Osteocyte (in vitro differentiated cells): ENCODE data around the gene ARSI. TPM values are rescaled to one million over a fixed set of nuclear protein-coding genes. Genes with fewer than 3 reads are reported as not detected.

ENCODE experiments used
- DNase-seq: peaks from one replicate; pipeline ENCODE4 v3.0.0; 2021; ENCODE audit warnings: mixed read lengths; ENCODE audit not compliant: unreplicated experiment; ENCODE audit errors: extremely low spot score
- H3K27ac Mint-ChIP-seq: one replicate; pipeline ENCODE4 v1.8.0; 2021; ENCODE audit warnings: mild to moderate bottlenecking, mixed read lengths; ENCODE audit not compliant: unreplicated experiment
- H3K27me3 Mint-ChIP-seq: one replicate; pipeline ENCODE4 v1.8.0; 2021; ENCODE audit warnings: mixed read lengths; ENCODE audit not compliant: unreplicated experiment
- H3K36me3 Mint-ChIP-seq: one replicate; pipeline ENCODE4 v1.8.0; 2021; ENCODE audit warnings: mixed read lengths; ENCODE audit not compliant: unreplicated experiment
- H3K4me1 Mint-ChIP-seq: one replicate; pipeline ENCODE4 v1.8.0; 2021; ENCODE audit warnings: mixed read lengths; ENCODE audit not compliant: unreplicated experiment
- H3K4me3 Mint-ChIP-seq: one replicate; pipeline ENCODE4 v1.8.0; 2021; ENCODE audit warnings: mild to moderate bottlenecking, moderate library complexity, mixed read lengths; ENCODE audit not compliant: unreplicated experiment
- H3K9me3 Mint-ChIP-seq: one replicate; pipeline ENCODE4 v1.8.0; 2021; ENCODE audit warnings: mixed read lengths; ENCODE audit not compliant: unreplicated experiment
- total RNA-seq: library from RNA; stranded (reverse); gene quantifications from 2 replicates; pipeline ENCODE4 v1.2.1, GENCODE V29; 2021
- TF ChIP-seq, protein P1 (sequence below): fragments of 200-600 bp; sonication (generic); IDR thresholded peaks from 2 replicates; pipeline ENCODE4 v1.5.0; 2021; ENCODE audit warnings: antibody characterized with exemption, mild to moderate bottlenecking, moderate library complexity

The ARSI gene
- total RNA-seq, 1 donor from 2014 or later: 0.51 TPM

DNA sequence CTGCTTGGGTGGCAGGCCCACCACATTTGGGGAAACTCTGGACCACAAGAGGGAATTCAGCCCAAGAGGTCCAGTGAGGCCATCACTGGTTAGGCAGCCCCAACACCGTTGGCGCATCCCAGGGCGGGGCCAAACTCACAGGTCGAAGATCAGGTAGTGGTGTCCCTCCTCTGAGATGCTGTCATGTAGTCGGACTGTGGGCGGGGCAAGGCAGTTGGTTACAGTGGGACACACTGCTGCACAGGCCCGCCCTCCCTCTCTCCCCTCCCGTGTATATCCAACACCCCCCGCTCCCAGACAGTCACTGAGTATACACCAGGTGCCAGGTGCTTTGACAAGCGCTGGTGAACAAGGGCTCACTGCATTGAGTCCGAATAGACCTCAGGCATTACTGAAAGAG, 45.3 kb downstream of the ARSI start:
- Mint-ChIP-seq H3K4me1 (no peaks in the 10 kb centered on the region), H3K4me3 (no peak overlapping the region), H3K36me3 (no peaks in the 10 kb centered on the region), H3K9me3 (no peaks in the 10 kb centered on the region), H3K27ac (no peak overlapping the region), H3K27me3 (no peaks in the 10 kb centered on the region)
- DNase-seq: no peak
- TF ChIP-seq, protein P1, sequence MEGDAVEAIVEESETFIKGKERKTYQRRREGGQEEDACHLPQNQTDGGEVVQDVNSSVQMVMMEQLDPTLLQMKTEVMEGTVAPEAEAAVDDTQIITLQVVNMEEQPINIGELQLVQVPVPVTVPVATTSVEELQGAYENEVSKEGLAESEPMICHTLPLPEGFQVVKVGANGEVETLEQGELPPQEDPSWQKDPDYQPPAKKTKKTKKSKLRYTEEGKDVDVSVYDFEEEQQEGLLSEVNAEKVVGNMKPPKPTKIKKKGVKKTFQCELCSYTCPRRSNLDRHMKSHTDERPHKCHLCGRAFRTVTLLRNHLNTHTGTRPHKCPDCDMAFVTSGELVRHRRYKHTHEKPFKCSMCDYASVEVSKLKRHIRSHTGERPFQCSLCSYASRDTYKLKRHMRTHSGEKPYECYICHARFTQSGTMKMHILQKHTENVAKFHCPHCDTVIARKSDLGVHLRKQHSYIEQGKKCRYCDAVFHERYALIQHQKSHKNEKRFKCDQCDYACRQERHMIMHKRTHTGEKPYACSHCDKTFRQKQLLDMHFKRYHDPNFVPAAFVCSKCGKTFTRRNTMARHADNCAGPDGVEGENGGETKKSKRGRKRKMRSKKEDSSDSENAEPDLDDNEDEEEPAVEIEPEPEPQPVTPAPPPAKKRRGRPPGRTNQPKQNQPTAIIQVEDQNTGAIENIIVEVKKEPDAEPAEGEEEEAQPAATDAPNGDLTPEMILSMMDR: no peak

DNA sequence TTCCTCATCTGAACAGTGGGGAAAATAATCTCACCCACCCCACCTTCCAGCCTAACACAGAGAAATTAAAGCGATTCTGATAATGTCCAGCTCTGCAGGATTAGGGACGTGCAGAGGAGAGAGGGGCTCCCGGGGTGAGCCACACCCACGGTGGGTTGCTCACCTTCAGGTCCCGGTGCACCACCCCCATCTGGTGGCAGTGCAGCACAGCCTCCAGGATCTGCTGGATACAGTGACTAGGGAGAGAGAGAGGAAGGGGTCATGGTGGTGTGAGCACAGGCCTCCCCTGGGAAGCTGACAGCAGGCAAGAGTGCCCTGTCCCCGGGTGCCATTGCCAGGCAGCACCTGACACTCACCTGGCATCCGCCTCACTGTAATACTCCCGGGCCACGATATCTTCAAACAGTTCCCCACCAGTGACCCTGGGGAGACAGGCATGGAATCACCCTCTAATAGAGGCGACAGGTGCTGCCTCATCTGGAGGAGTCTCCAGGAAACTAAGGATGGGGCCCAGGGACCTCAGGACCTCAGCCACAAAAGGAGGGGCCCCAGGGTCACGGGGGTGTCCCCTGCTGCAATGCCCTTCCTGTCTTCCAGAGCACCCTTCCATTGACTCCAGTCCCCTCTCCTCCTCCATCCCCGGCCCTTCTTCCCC, 46.2 kb downstream of the ARSI start:
- TF ChIP-seq, protein P1: peak; percentile 10
- Mint-ChIP-seq H3K36me3 (no peaks in the 10 kb centered on the region), H3K27ac (no peak overlapping the region), H3K4me3 (no peak overlapping the region), H3K9me3 (no peaks in the 10 kb centered on the region), H3K4me1 (no peaks in the 10 kb centered on the region), H3K27me3 (no peaks in the 10 kb centered on the region)
- no peak for DNase-seq

DNA sequence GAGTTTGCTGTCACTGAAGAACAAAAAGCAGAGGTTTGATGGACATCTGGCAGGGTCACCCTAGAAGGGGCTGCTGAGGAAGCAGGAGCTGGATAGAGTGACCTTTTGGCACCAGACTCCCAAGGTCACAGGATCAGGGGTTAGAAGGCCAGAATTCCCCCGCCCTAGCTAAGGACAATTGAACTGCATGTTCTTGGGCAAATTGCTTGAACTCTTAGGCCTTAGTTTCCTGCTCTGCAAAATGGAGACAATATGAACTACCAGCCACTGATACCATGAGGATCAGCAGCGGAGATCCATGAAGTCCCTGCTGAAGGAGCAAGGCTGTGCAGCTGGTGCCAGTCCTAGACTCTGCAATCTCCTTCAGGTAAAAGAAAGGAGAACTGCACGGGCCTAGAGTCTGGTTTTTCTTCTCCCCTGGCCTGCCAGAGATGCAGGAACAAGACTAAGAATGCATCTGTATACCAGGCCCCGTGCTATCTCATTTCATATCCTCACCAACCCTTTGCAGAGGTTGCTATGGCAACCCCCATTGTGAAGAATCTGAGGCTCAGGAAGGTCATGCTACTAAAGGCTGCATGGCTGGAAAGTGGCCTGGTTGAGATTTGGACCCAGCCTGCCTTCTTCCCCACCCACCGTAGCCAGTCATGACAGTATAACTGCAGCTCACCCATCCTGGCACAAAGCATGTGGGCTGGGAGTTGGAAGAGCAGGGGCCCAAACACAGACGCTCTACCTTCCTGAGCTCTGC, 46.9 kb downstream of the ARSI start:
- H3K4me3 Mint-ChIP-seq: no peak overlapping the region
- H3K27me3 Mint-ChIP-seq: no peaks in the 10 kb centered on the region
- no peak for DNase-seq

DNA sequence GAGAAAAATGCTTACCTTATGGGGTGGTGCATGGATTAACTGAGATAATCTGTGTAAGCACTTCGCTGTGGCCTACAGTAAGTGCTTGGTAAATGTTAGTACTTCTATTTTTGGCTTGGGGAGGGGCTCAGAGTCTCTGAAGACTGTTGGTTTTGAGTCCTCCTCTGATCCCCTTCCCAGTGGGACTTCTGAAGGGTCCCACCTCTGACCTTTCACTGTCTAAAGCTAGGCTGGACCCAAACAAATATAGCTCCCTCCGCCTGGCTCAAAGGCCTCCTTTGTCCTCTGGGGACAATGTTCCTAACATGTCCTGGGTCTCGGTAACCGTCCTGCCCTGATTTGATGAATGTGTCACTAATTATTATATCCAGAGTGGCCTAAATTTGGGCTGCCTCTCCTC, 47.9 kb downstream of the ARSI start:
- no peaks in the 10 kb centered on the region for H3K27me3 Mint-ChIP-seq
- no peaks in the 10 kb centered on the region for H3K4me1 Mint-ChIP-seq
- TF ChIP-seq, protein P1: no peak
- no peak overlapping the region for H3K27ac Mint-ChIP-seq
- H3K4me3 Mint-ChIP-seq: no peak overlapping the region
- DNase-seq: no peak
- H3K36me3 Mint-ChIP-seq: no peaks in the 10 kb centered on the region
- H3K9me3 Mint-ChIP-seq: no peaks in the 10 kb centered on the region

More for the DNA sequence above, 46.9 kb downstream of the ARSI start:
- Mint-ChIP-seq H3K36me3 (no peaks in the 10 kb centered on the region), H3K27ac (no peak overlapping the region), H3K9me3 (no peaks in the 10 kb centered on the region), H3K4me1 (no peaks in the 10 kb centered on the region)
- TF ChIP-seq, protein P1: no peak

DNA sequence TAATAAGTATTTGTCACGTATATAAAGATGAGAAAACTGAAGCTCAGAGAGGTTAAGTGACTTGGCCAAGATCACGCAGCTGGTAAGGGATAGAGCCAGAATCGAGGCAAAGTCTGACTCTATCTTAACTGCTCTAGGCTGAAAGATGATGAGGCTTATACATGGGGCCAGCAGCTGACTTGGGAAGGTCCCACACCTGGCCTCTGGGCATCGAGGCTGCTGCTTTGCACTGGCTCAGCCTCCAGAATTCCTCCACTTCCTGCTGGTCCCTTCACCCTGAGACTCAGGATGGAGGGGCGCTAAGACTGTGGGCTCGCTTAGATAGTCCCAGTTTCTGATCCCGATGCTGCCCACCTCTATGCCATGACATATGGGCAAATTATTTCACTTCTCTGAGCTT, 48.3 kb downstream of the ARSI start:
- TF ChIP-seq, protein P1: no peak

More for the DNA sequence above, 48.3 kb downstream of the ARSI start:
- Mint-ChIP-seq H3K27me3 (no peaks in the 10 kb centered on the region), H3K9me3 (no peaks in the 10 kb centered on the region), H3K4me3 (no peak overlapping the region), H3K27ac (no peak overlapping the region), H3K4me1 (no peaks in the 10 kb centered on the region), H3K36me3 (no peaks in the 10 kb centered on the region)
- DNase-seq: no peak
